Dedifferentiated amniotic fluid mesenchymal stem cell (primary cell): ENCODE results near the gene ZP3.
"Not testable (repeated sequence)": the region's sequence is repeated elsewhere in the genome, so short reads cannot be mapped to it uniquely, and the experiment has no call there.

ENCODE experiments used
- DNase-seq: peaks from one replicate; pipeline ENCODE4 v3.0.0-alpha.2; 2016; ENCODE audit errors: extremely low spot score

ZP3 gene

GRCh38 chr7:76442664-76443446, 18.1 kb downstream of the ZP3 start:
- not testable (repeated sequence) for DNase-seq

- DNase-seq: not testable (repeated sequence)
These were observed 19.1 kb downstream of the ZP3 start for GRCh38 chr7:76443846-76444245.

- not testable (repeated sequence) for DNase-seq
These were observed 20.8 kb downstream of the ZP3 start for GRCh38 chr7:76445577-76446008.

GRCh38 chr7:76457017-76457416, 32.3 kb downstream of the ZP3 start:
- DNase-seq: not testable (repeated sequence)

GRCh38 chr7:76458504-76458903, 33.8 kb downstream of the ZP3 start:
- not testable (repeated sequence) for DNase-seq

- not testable (repeated sequence) for DNase-seq
These were observed 36.0 kb downstream of the ZP3 start for GRCh38 chr7:76460767-76461166.

GRCh38 chr7:76461464-76462101, 36.8 kb downstream of the ZP3 start, which contains the start of gene DTX2:
Gene DTX2, plus strand, starts transcription at chr7:76461709. Its CDS starts 18,801 bp downstream, at chr7:76480510.
- DNase-seq: not testable (repeated sequence)

GRCh38 chr7:76462271-76462882, 37.6 kb downstream of the ZP3 start:
- DNase-seq: not testable (repeated sequence)

GRCh38 chr7:76464959-76465358, 40.2 kb downstream of the ZP3 start:
- DNase-seq: not testable (repeated sequence)

- DNase-seq: not testable (repeated sequence)
These were observed 41.2 kb downstream of the ZP3 start for GRCh38 chr7:76465950-76466349.

- DNase-seq: not testable (repeated sequence)
These were observed 43.1 kb downstream of the ZP3 start for GRCh38 chr7:76467743-76468404.

GRCh38 chr7:76471556-76472221, 46.9 kb downstream of the ZP3 start:
- not testable (repeated sequence) for DNase-seq

- not testable (repeated sequence) for DNase-seq
These were observed 48.3 kb downstream of the ZP3 start for GRCh38 chr7:76473097-76473496.

- not testable (repeated sequence) for DNase-seq
These were observed 51.5 kb downstream of the ZP3 start for GRCh38 chr7:76476280-76476679.

GRCh38 chr7:76476742-76477474, 52.2 kb downstream of the ZP3 start:
- not testable (repeated sequence) for DNase-seq

- not testable (repeated sequence) for DNase-seq
These were observed 54.9 kb downstream of the ZP3 start for GRCh38 chr7:76479628-76480027.

GRCh38 chr7:76480403-76481253, 55.9 kb downstream of the ZP3 start:
- not testable (repeated sequence) for DNase-seq

- not testable (repeated sequence) for DNase-seq
These were observed 57.9 kb downstream of the ZP3 start for GRCh38 chr7:76482660-76483059.

- DNase-seq: not testable (repeated sequence)
These were observed 58.3 kb downstream of the ZP3 start for GRCh38 chr7:76483081-76483480.

GRCh38 chr7:76484456-76484855, 59.7 kb downstream of the ZP3 start:
- not testable (repeated sequence) for DNase-seq
